ENCODE measurements around the gene ATF7.
A peak's percentile ranks its signal among the peaks of the same experiment; 100 is the strongest.
"Not testable (repeated sequence)": the region's sequence is repeated elsewhere in the genome, so short reads cannot be mapped to it uniquely, and the experiment has no call there.

ATF7 gene

DNA sequence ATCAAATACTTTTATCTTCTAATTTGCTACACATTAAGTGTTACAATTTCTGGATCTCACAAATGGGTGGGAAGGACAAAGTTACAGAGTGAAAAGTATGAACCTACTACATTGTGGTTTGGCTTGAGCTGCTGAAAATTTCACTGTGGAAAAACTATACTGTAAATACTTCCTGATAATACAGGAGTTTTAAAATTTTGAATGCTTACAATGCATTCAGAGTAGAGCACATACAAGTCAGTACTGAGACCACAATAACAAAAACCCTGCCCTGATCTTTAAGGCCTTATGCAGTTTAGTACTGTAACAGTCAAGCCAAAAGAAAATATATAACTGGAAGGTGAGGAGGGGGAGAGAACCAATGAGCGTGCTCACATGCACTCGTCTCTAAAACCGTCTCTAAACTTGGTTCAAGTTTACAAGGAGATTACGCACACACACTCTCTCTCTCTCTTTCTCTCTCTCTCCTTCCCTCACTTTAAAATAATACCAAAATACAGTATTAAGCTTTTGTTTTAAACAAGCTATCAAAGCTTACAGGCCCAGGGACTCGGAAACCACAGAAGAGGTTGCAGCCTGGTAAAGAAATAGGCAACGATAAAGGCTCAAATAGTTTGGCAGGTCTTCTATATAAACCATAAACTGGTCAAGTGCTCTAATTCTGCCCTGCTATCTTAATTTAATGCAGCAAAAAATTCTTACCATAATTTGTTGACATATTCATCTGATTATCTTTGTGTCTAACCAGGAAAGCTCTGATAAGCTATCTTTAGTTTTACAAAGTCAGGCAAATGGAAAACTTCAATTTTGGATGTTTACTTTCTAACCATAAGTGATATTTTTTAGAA lies 58.0 kb downstream of the ATF7 start:
- no peak overlapping the region for H3K4me3 ChIP-seq (ENCODE audit: low read depth, low read length)
- DNase-seq (ENCODE audit: low read depth) = no peak

DNA sequence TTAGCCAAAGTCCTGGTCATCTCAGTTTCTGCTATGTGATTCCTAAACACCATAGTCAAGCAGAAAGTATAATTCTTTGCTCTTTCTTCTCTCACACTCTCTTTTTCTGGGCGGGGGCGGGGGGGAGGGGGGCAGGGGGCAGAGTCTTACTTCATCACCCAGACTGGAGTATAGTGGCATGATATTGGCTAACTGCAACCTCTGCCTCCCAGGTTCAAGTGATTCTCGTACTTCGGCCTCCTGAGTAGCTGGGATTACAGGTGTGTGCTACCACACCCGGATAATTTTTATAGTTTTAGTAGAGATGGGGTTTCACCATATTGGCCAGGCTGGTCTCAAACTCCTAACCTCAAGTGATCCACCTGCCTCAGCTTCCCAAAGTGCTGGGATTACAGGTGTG lies 60.8 kb downstream of the ATF7 start:
- H3K4me3 ChIP-seq (ENCODE audit: low read depth, low read length); DNase-seq (ENCODE audit: low read depth): not testable (repeated sequence)

More for the DNA sequence above, 58.0 kb downstream of the ATF7 start:
- TF ChIP-seq, protein P1, sequence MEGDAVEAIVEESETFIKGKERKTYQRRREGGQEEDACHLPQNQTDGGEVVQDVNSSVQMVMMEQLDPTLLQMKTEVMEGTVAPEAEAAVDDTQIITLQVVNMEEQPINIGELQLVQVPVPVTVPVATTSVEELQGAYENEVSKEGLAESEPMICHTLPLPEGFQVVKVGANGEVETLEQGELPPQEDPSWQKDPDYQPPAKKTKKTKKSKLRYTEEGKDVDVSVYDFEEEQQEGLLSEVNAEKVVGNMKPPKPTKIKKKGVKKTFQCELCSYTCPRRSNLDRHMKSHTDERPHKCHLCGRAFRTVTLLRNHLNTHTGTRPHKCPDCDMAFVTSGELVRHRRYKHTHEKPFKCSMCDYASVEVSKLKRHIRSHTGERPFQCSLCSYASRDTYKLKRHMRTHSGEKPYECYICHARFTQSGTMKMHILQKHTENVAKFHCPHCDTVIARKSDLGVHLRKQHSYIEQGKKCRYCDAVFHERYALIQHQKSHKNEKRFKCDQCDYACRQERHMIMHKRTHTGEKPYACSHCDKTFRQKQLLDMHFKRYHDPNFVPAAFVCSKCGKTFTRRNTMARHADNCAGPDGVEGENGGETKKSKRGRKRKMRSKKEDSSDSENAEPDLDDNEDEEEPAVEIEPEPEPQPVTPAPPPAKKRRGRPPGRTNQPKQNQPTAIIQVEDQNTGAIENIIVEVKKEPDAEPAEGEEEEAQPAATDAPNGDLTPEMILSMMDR (IDR thresholded peaks at IDR 0.05; ENCODE audit: low read depth, low read length) = no peak
- TF ChIP-seq, protein P2, sequence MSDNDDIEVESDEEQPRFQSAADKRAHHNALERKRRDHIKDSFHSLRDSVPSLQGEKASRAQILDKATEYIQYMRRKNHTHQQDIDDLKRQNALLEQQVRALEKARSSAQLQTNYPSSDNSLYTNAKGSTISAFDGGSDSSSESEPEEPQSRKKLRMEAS (IDR thresholded peaks at IDR 0.05; ENCODE audit: low read depth, low read length) = no peak
- no peak for TF ChIP-seq POLR2A (IDR thresholded peaks at IDR 0.05; ENCODE audit: extremely low read depth, insufficient read length)
- TF ChIP-seq MYC (IDR thresholded peaks at IDR 0.05; ENCODE audit: low read depth, low read length) = no peak

DNA sequence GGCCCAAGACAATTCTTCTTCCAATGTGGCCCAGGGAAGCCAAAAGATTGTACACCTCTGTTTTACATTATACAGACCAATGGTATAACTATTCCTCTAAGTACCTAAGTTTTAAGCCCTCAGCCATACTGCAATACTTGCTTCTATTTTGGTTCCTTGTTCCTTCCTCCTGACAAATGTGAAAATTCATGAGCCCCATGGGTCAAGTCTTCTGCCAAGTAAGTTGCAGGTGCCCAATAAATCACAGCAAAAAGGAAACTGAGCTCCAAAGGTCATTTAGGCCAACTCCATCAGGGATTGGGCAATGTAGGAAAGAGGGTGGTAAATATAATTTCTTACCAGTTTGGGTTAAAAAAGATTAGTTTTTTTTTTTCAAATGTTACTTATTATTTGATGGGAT lies 61.2 kb downstream of the ATF7 start:
- no peak overlapping the region for H3K4me3 ChIP-seq (ENCODE audit: low read depth, low read length)
- DNase-seq (ENCODE audit: low read depth) = peak; percentile 56
- TF ChIP-seq, protein P1 (IDR thresholded peaks at IDR 0.05; ENCODE audit: low read depth, low read length) = no peak
- TF ChIP-seq MYC (IDR thresholded peaks at IDR 0.05; ENCODE audit: low read depth, low read length) = no peak
- no peak for TF ChIP-seq POLR2A (IDR thresholded peaks at IDR 0.05; ENCODE audit: extremely low read depth, insufficient read length)
- TF ChIP-seq, protein P2 (IDR thresholded peaks at IDR 0.05; ENCODE audit: low read depth, low read length) = no peak

DNA sequence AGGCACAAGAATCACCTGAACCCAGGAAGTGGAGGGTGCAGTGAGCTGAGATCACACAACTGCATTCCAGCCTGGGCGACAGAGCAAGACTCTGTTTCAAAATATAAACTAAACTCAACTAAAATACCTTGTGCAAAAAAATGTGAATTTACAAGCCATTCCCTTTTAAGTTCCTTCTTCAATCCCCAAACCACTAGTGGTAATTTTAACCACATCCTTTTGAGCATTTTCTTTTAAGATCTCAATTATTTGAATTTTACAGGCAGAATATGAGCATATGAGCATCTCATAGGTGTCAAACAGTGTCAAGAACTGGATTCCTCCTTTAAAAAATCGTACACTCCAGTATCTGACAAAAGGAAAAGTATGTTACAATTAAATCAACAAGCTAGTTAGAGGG lies 61.9 kb downstream of the ATF7 start:
- TF ChIP-seq MYC (IDR thresholded peaks at IDR 0.05; ENCODE audit: low read depth, low read length) = no peak
- TF ChIP-seq, protein P1 (IDR thresholded peaks at IDR 0.05; ENCODE audit: low read depth, low read length) = no peak
- TF ChIP-seq POLR2A (IDR thresholded peaks at IDR 0.05; ENCODE audit: extremely low read depth, insufficient read length) = no peak
- TF ChIP-seq, protein P2 (IDR thresholded peaks at IDR 0.05; ENCODE audit: low read depth, low read length) = no peak
- no peak overlapping the region for H3K4me3 ChIP-seq (ENCODE audit: low read depth, low read length)
- DNase-seq (ENCODE audit: low read depth) = peak; percentile 48

DNA sequence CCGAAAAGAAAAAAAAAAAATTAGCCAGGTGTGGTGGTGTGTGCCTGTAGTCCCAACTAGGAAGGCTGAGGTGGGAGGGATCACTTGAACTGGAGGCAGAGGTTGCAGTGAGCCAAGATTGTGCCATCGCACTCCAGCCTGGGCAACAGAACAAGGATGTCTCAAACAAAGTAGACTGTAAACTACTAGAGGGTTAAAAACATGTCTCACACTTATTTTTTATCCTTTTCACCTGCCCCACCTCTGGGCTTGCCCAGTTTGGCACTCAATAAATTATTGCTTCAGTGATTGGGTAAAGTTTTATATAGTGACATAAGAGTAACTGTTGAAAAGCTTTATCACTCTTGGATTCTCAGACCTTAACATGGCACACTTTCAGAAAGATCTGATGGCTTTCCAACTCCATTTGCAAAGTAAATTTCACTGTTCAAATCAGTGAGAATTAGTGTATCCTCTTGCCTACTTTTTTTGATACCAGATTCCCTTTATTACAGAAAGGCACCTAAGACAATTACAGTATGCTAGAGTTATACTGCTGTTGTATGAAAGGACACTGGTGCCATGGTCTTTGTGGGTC lies 62.6 kb downstream of the ATF7 start:
- H3K4me3 ChIP-seq (ENCODE audit: low read depth, low read length) = no peak overlapping the region
- no peak for DNase-seq (ENCODE audit: low read depth)
- TF ChIP-seq, protein P1 (IDR thresholded peaks at IDR 0.05; ENCODE audit: low read depth, low read length) = no peak
- TF ChIP-seq MYC (IDR thresholded peaks at IDR 0.05; ENCODE audit: low read depth, low read length) (no peak), POLR2A (IDR thresholded peaks at IDR 0.05; ENCODE audit: extremely low read depth, insufficient read length) (no peak)
- TF ChIP-seq, protein P2 (IDR thresholded peaks at IDR 0.05; ENCODE audit: low read depth, low read length) = no peak

DNA sequence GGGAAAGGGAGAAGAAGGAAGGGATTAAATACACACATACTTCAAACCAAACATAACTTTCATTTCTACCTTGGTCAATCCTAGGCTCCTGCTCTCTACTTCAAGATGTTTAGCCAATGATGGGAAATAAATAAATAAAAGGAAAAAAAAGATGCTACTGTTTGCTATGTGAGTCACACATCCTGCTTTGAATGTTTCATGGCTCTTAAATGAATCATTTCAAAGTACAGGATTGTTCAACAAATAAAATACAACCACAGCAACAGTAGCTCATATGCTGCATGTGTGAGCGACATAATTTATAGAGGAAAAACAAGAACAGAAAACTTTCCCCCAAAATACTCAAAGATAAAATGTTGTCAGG lies 64.6 kb downstream of the ATF7 start:
- H3K4me3 ChIP-seq (ENCODE audit: low read depth, low read length) = no peak overlapping the region
- TF ChIP-seq MYC (IDR thresholded peaks at IDR 0.05; ENCODE audit: low read depth, low read length) (no peak), POLR2A (IDR thresholded peaks at IDR 0.05; ENCODE audit: extremely low read depth, insufficient read length) (no peak)
- TF ChIP-seq, protein P2 (IDR thresholded peaks at IDR 0.05; ENCODE audit: low read depth, low read length) = no peak
- TF ChIP-seq, protein P1 (IDR thresholded peaks at IDR 0.05; ENCODE audit: low read depth, low read length) = no peak
- DNase-seq (ENCODE audit: low read depth) = no peak
